Neural cell (in vitro differentiated cells): ENCODE data around the gene DNHD1. TPM values are rescaled to one million over a fixed set of nuclear protein-coding genes. Genes with fewer than 3 reads are reported as not detected.

Experiments
- H2AFZ ChIP-seq: fragments of 200-600, 300-800 bp; sonication (generic), shearing (Covaris generic); 2 replicates; pipeline ENCODE4 v1.6.0; 2014; ENCODE audit warnings: low read depth, mild to moderate bottlenecking, antibody characterized with exemption, low read length, moderate library complexity
- H3F3A ChIP-seq: fragments of 200-600 bp; shearing (Covaris generic); 2 replicates; pipeline ENCODE4 v1.6.1; 2016; ENCODE audit warnings: mild to moderate bottlenecking, moderate library complexity, mixed read lengths, antibody characterized with exemption, low read length; ENCODE audit not compliant: insufficient read depth, poor library complexity, severe bottlenecking
- H3K27ac ChIP-seq: fragments of 200-600, 300-800 bp; sonication (generic), shearing (Covaris generic); 2 replicates; pipeline ENCODE4 v1.5.1; 2014; ENCODE audit warnings: mild to moderate bottlenecking, low read length, moderate library complexity
- H3K27me3 ChIP-seq: fragments of 300-800, 200-600 bp; sonication (generic), shearing (Covaris generic); 2 replicates; pipeline ENCODE4 v1.6.0; 2014; ENCODE audit warnings: mild to moderate bottlenecking, low read depth, low read length, moderate library complexity; ENCODE audit not compliant: insufficient read depth
- H3K36me3 ChIP-seq: fragments of 300-800, 200-600 bp; sonication (generic), shearing (Covaris generic); 2 replicates; pipeline ENCODE4 v1.5.1; 2014; ENCODE audit warnings: mild to moderate bottlenecking, antibody characterized with exemption, low read length, moderate library complexity; ENCODE audit not compliant: insufficient read depth
- H3K4me2 ChIP-seq: fragments of 300-800, 200-600 bp; sonication (generic), shearing (Covaris generic); 2 replicates; pipeline ENCODE4 v1.6.0; 2014; ENCODE audit warnings: mild to moderate bottlenecking, low read length
- H3K4me3 ChIP-seq: fragments of 300-800, 200-600 bp; sonication (generic), shearing (Covaris generic); 2 replicates; pipeline ENCODE4 v1.5.1; 2014; ENCODE audit warnings: mild to moderate bottlenecking, low read length, moderate library complexity
- H3K79me2 ChIP-seq: fragments of 200-600 bp; shearing (Covaris generic); replicated peaks from 2 replicates; pipeline ENCODE4 v1.6.0; 2014; ENCODE audit warnings: mild to moderate bottlenecking, low read length, moderate library complexity; ENCODE audit not compliant: insufficient read depth
- H3K9ac ChIP-seq: fragments of 300-800, 200-600 bp; sonication (generic), shearing (Covaris generic); 2 replicates; pipeline ENCODE4 v1.6.1; 2016; ENCODE audit warnings: mild to moderate bottlenecking, low read length, mixed read lengths
- H3K9me2 ChIP-seq: fragments of 200-600 bp; shearing (Covaris generic); 2 replicates; pipeline ENCODE4 v1.6.1; 2016; ENCODE audit warnings: mild to moderate bottlenecking, low read length, mixed read lengths; ENCODE audit not compliant: insufficient read depth
- H3K9me3 ChIP-seq: fragments of 200-600, 300-800 bp; sonication (generic), shearing (Covaris generic); 2 replicates; pipeline ENCODE4 v1.6.1; 2016; ENCODE audit warnings: mild to moderate bottlenecking, mixed run types, low read length, moderate library complexity, mixed read lengths
- H4K20me1 ChIP-seq: fragments of 200-600 bp; shearing (Covaris generic); 2 replicates; pipeline ENCODE4 v1.6.1; 2016; ENCODE audit warnings: mild to moderate bottlenecking, mixed run types; ENCODE audit not compliant: insufficient read depth
- CTCF ChIP-seq: fragments of 450-650 bp; IDR thresholded peaks from 2 replicates; pipeline ENCODE4 v1.5.1; 2014; ENCODE audit warnings: antibody characterized with exemption, mild to moderate bottlenecking, moderate library complexity; ENCODE audit not compliant: poor library complexity, severe bottlenecking
- EP300 ChIP-seq: fragments of 450-650 bp; conservative IDR thresholded peaks from 2 replicates; pipeline ENCODE4 v1.6.1; 2014; ENCODE audit warnings: antibody characterized with exemption, mild to moderate bottlenecking, moderate library complexity; ENCODE audit not compliant: poor library complexity, severe bottlenecking
- EZH2 ChIP-seq: fragments of 200-600, 300-800 bp; shearing (Covaris generic), sonication (generic); IDR thresholded peaks from 2 replicates; pipeline ENCODE4 v1.6.1; 2014; ENCODE audit warnings: antibody characterized with exemption, low read length, borderline replicate concordance, mild to moderate bottlenecking; ENCODE audit not compliant: insufficient read depth, poor library complexity, severe bottlenecking
- MXI1 ChIP-seq: fragments of 450-650 bp; conservative IDR thresholded peaks from 2 replicates; pipeline ENCODE4 v1.6.1; 2014; ENCODE audit warnings: antibody characterized with exemption, mild to moderate bottlenecking; ENCODE audit not compliant: poor library complexity, severe bottlenecking
- POLR2AphosphoS5 ChIP-seq: IDR thresholded peaks from 2 replicates; pipeline ENCODE4 v1.6.1; 2012
- RAD21 ChIP-seq: fragments of 450-650 bp; conservative IDR thresholded peaks from 2 replicates; pipeline ENCODE4 v1.6.1; 2014; ENCODE audit warnings: antibody characterized with exemption, mild to moderate bottlenecking, moderate library complexity
- REST ChIP-seq: IDR thresholded peaks from 2 replicates; pipeline ENCODE4 v1.6.1; 2012; ENCODE audit warnings: borderline replicate concordance
- SMC3 ChIP-seq: fragments of 450-650 bp; conservative IDR thresholded peaks from 2 replicates; pipeline ENCODE4 v1.6.1; 2014; ENCODE audit warnings: antibody characterized with exemption, mild to moderate bottlenecking, moderate library complexity; ENCODE audit not compliant: poor library complexity
- TAF1 ChIP-seq: IDR thresholded peaks from 2 replicates; pipeline ENCODE4 v1.6.1; 2012; ENCODE audit warnings: low read depth
- polyA plus RNA-seq: library from polyadenylated mRNA; depleted of rRNA; stranded (reverse); fragments of >200 nt; gene quantifications from 2 replicates; pipeline ENCODE4 v1.2.3, GENCODE V29; 2014

DNHD1 gene
- polyA plus RNA-seq, 1 donor from 2014 or later, result 5.1 TPM

GRCh38 chr11:6613496-6613895 lies 116.4 kb downstream of the DNHD1 start:
- Histone ChIP-seq H3K27ac (no peak overlapping the region), H2AFZ (no peak overlapping the region), H4K20me1 (no peaks in the 10 kb centered on the region), H3K9ac (no peak overlapping the region), H3K27me3 (no peaks in the 10 kb centered on the region), H3K9me3 (no peaks in the 10 kb centered on the region), H3K79me2 (peaks cover 7% of the 10 kb centered on the region), H3F3A (peaks cover 4% of the 10 kb centered on the region), H3K9me2 (no peaks in the 10 kb centered on the region), H3K4me3 (no peak overlapping the region), H3K4me2 (no peak overlapping the region), H3K36me3 (no peaks in the 10 kb centered on the region)
- no peak for TF ChIP-seq REST
- TF ChIP-seq CTCF, result no peak
- no peak for TF ChIP-seq TAF1
- no peak for TF ChIP-seq SMC3

- Histone ChIP-seq H3K4me3 (no peak overlapping the region), H3K27ac (no peak overlapping the region), H3K4me2 (no peak overlapping the region), H2AFZ (no peak overlapping the region), H3K79me2 (peaks cover 7% of the 10 kb centered on the region), H3F3A (peaks cover 4% of the 10 kb centered on the region), H3K9ac (no peak overlapping the region), H3K27me3 (no peaks in the 10 kb centered on the region), H4K20me1 (no peaks in the 10 kb centered on the region), H3K36me3 (no peaks in the 10 kb centered on the region), H3K9me2 (no peaks in the 10 kb centered on the region), H3K9me3 (no peaks in the 10 kb centered on the region)
- TF ChIP-seq SMC3, result no peak
- TF ChIP-seq POLR2AphosphoS5, result no peak
- no peak for TF ChIP-seq REST
- no peak for TF ChIP-seq RAD21
- no peak for TF ChIP-seq CTCF
- TF ChIP-seq TAF1, result no peak
- TF ChIP-seq EZH2, result no peak
- TF ChIP-seq MXI1, result no peak
- no peak for TF ChIP-seq EP300
Measured at GRCh38 chr11:6614446-6614845, 117.4 kb downstream of the DNHD1 start.
